ENCODE results near the gene MEGF6.
A peak's percentile ranks its signal among the peaks of the same experiment; 100 is the strongest.

The MEGF6 gene

GRCh38 chr1:3504151-3504821 is 107.0 kb downstream of the MEGF6 start:
- DNase-seq (ENCODE audit: low spot score), result peak; percentile 93
- Histone ChIP-seq H3K27ac (peak overlapping the region; percentile 69 to 83), H3K4me3 (no peak overlapping the region)
- TF ChIP-seq, protein P1, sequence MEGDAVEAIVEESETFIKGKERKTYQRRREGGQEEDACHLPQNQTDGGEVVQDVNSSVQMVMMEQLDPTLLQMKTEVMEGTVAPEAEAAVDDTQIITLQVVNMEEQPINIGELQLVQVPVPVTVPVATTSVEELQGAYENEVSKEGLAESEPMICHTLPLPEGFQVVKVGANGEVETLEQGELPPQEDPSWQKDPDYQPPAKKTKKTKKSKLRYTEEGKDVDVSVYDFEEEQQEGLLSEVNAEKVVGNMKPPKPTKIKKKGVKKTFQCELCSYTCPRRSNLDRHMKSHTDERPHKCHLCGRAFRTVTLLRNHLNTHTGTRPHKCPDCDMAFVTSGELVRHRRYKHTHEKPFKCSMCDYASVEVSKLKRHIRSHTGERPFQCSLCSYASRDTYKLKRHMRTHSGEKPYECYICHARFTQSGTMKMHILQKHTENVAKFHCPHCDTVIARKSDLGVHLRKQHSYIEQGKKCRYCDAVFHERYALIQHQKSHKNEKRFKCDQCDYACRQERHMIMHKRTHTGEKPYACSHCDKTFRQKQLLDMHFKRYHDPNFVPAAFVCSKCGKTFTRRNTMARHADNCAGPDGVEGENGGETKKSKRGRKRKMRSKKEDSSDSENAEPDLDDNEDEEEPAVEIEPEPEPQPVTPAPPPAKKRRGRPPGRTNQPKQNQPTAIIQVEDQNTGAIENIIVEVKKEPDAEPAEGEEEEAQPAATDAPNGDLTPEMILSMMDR (IDR thresholded peaks at IDR 0.05), result no peak

DNA sequence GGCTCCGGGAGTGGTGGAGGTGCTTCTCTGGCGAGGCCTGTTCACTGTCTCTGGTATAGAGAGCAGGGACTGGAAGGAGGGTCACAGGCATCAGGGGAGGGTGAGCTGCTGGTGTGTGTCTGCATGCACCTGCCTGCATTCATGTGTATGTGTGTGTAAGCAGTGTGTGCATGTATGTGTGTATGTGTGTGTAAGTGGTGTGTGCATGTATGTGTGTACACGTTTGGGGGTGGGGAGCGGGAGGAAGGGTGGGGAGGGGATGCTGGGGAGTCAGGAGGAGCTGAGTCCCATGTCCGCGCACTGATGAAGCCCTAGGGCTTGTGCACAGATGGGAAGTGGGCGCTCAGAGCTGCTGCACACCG is 107.8 kb downstream of the MEGF6 start:
- TF ChIP-seq, protein P1 (IDR thresholded peaks at IDR 0.05), result no peak
- Histone ChIP-seq H3K27ac (peak overlapping the region; percentile 55 to 80), H3K4me3 (no peak overlapping the region)
- DNase-seq (ENCODE audit: low spot score), result no peak

GRCh38 chr1:3502641-3503524 is 108.4 kb downstream of the MEGF6 start:
- Histone ChIP-seq H3K27ac (peak overlapping the region; percentile 55 to 80), H3K4me3 (no peak overlapping the region)
- DNase-seq (ENCODE audit: low spot score), result no peak
- TF ChIP-seq, protein P1 (IDR thresholded peaks at IDR 0.05), result no peak

- peak overlapping the region; percentile 6 to 41 for H3K27ac ChIP-seq
- DNase-seq (ENCODE audit: low spot score), result peak; percentile 94
- TF ChIP-seq, protein P1 (IDR thresholded peaks at IDR 0.05), result no peak
- H3K4me3 ChIP-seq, result no peak overlapping the region
Measured at GRCh38 chr1:3501856-3502640, 109.3 kb downstream of the MEGF6 start.

- Histone ChIP-seq H3K4me3 (no peak overlapping the region), H3K27ac (no peak overlapping the region)
- TF ChIP-seq, protein P1 (IDR thresholded peaks at IDR 0.05), result no peak
- DNase-seq (ENCODE audit: low spot score), result no peak
Measured at GRCh38 chr1:3501437-3501836, 109.9 kb downstream of the MEGF6 start.

DNA sequence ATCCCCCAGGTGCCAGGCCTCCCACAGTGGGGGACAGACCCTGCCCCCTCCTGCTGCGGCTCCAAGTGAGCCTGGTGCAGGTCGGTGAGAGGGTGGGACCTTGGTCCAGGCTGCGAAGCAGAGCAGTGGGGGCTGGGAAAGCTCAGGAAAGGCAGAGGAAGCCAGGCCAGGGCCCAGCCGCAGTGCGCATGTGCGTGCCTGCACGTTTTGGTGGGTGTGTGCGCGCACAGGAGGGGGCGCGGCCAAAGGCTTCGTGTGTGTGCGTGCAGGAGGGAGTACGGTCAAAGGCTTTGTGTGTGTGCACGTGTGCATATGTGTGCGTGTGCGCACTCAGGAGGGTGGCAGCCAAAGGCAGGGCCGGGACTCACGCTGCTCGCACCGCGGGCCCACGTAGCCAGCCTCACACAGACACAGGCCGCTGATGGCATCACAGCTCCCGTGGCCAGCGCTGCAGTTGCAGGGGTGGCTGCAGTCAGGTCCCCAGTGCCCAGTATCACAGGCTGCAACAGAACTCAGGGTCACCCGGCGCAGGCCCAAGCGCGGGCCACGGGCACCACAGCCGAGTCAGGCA is 111.0 kb downstream of the MEGF6 start:
- no peak for DNase-seq (ENCODE audit: low spot score)
- H3K4me3 ChIP-seq, result no peak overlapping the region
- TF ChIP-seq, protein P1 (IDR thresholded peaks at IDR 0.05), result no peak
- H3K27ac ChIP-seq, result no peak overlapping the region

Data from coronary artery (tissue), 2 donors.